HepG2 (cell line): ENCODE results near the gene ZNF22. TPM values are rescaled to one million over a fixed set of nuclear protein-coding genes. Genes with fewer than 3 reads are reported as not detected.

Source experiments
- RFXANK ChIP-seq: IDR thresholded peaks from 2 replicates; pipeline ENCODE4 v1.6.1; 2016
- TFAP4 ChIP-seq: sonication (generic); IDR thresholded peaks from 2 replicates; pipeline ENCODE4 v1.6.1; 2016; ENCODE audit warnings: low read depth, borderline replicate concordance
- ZBTB26 ChIP-seq: IDR thresholded peaks from 2 replicates; pipeline ENCODE4 v1.6.1; 2016; ENCODE audit warnings: missing compliant biosample characterization, missing genetic modification reagents, borderline replicate concordance
- ZBTB38 ChIP-seq: sonication (generic); formaldehyde crosslinking; IDR thresholded peaks from 2 replicates; pipeline ENCODE4 v1.5.1; 2020; ENCODE audit warnings: mild to moderate bottlenecking, missing genetic modification reagents
- ZNF660 ChIP-seq: sonication (generic); formaldehyde crosslinking; IDR thresholded peaks from 2 replicates; pipeline ENCODE4 v1.5.1; 2020; ENCODE audit warnings: mild to moderate bottlenecking, low read depth, missing genetic modification reagents, borderline replicate concordance
- ZNF776 ChIP-seq: sonication (generic); formaldehyde crosslinking; IDR thresholded peaks from 2 replicates; pipeline ENCODE4 v1.4.0; 2020; ENCODE audit warnings: mild to moderate bottlenecking, missing genetic modification reagents
- ZNF83 ChIP-seq: sonication (generic); formaldehyde crosslinking; IDR thresholded peaks from 2 replicates; pipeline ENCODE4 v1.4.0; 2020; ENCODE audit warnings: missing genetic modification reagents, mild to moderate bottlenecking, borderline replicate concordance
- polyA plus RNA-seq, 8 experiments: library from polyadenylated mRNA; depleted of rRNA in 3 of 8; stranded (reverse) in 7 of 8; unstranded in 1 of 8; fragments of >200 nt; fragmentation: Illumina TruSeq in 4 of 8; extraction: Trizol in 4 of 8; gene quantifications; 2 replicates each; pipeline versions ENCODE4 v1.2.1 to v1.2.3, GENCODE V29; 2011 to 2016; ENCODE audit warnings: low read depth in 4 of 8, missing spikeins in 1 of 8, mixed read lengths in 1 of 8; ENCODE audit not compliant: insufficient read depth in 1 of 8
- total RNA-seq, 5 experiments: library from RNA; depleted of rRNA; stranded (reverse); fragments of >200 nt; fragmentation: Illumina TruSeq; extraction: Trizol; gene quantifications; 2 replicates each; pipeline ENCODE4 v1.2.3, GENCODE V29; 2016; ENCODE audit warnings: low read depth in 1 of 5
- TF ChIP-seq, protein P1 (sequence below): sonication (generic); formaldehyde crosslinking; IDR thresholded peaks from one replicate; pipeline ENCODE4 v1.5.1; 2020; ENCODE audit warnings: mild to moderate bottlenecking, missing genetic modification reagents; ENCODE audit errors: not compliant biosample characterization
- TF ChIP-seq, protein P2 (sequence below): sonication (generic); formaldehyde crosslinking; IDR thresholded peaks from 2 replicates; pipeline ENCODE4 v1.5.0; 2020; ENCODE audit warnings: missing genetic modification reagents
- TF ChIP-seq, protein P3 (sequence below): sonication (generic); formaldehyde crosslinking; IDR thresholded peaks from 2 replicates; pipeline ENCODE4 v1.4.0; 2020; ENCODE audit warnings: low read depth, mild to moderate bottlenecking, missing genetic modification reagents

ZNF22 gene
- total and polyA plus RNA-seq, 2 of the 13 experiments (the other 11 are each of a cell fraction or from before 2014, with no cell fraction given) = 0.40 to 1.3 TPM

DNA sequence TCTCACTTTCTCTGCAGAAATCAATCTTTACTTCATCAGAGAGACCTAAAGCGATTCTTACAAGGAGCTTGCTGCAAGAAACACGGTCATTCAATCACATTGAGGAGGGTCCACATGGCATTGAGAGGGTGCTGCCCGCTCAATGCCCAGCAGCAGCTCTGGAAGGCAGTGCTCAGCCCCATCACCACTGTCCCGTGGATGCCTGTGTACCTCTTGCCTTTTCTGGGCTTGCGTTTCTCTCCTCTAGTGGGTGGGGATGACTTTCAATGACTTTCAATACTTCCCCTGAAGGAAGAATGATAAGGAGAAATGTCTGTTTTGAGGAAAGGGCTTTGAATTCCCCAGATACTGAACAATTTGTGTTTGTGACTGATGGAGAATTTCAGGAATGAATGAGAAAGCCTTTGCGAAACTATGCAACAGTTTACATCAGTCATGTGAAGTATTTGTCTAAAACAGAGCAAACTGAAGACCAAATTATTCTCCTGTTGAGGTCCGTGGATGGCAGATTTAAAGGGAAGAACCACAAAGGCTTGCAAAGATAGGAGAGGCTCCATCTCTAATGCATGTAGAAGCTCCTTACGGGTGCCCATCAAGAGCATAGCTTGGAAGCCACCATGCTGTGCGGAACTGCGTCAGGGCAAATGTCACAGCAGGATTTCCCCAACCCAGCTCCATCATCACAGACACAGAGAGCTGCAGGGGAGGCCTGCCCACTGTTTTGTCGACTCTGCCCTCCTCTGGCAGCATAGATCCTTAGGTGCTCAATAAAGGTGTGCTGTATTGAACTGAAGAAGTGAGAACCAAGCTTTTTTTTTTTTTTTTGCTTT is 6.6 kb upstream of the ZNF22 start (continued):
- TF ChIP-seq, protein P1, sequence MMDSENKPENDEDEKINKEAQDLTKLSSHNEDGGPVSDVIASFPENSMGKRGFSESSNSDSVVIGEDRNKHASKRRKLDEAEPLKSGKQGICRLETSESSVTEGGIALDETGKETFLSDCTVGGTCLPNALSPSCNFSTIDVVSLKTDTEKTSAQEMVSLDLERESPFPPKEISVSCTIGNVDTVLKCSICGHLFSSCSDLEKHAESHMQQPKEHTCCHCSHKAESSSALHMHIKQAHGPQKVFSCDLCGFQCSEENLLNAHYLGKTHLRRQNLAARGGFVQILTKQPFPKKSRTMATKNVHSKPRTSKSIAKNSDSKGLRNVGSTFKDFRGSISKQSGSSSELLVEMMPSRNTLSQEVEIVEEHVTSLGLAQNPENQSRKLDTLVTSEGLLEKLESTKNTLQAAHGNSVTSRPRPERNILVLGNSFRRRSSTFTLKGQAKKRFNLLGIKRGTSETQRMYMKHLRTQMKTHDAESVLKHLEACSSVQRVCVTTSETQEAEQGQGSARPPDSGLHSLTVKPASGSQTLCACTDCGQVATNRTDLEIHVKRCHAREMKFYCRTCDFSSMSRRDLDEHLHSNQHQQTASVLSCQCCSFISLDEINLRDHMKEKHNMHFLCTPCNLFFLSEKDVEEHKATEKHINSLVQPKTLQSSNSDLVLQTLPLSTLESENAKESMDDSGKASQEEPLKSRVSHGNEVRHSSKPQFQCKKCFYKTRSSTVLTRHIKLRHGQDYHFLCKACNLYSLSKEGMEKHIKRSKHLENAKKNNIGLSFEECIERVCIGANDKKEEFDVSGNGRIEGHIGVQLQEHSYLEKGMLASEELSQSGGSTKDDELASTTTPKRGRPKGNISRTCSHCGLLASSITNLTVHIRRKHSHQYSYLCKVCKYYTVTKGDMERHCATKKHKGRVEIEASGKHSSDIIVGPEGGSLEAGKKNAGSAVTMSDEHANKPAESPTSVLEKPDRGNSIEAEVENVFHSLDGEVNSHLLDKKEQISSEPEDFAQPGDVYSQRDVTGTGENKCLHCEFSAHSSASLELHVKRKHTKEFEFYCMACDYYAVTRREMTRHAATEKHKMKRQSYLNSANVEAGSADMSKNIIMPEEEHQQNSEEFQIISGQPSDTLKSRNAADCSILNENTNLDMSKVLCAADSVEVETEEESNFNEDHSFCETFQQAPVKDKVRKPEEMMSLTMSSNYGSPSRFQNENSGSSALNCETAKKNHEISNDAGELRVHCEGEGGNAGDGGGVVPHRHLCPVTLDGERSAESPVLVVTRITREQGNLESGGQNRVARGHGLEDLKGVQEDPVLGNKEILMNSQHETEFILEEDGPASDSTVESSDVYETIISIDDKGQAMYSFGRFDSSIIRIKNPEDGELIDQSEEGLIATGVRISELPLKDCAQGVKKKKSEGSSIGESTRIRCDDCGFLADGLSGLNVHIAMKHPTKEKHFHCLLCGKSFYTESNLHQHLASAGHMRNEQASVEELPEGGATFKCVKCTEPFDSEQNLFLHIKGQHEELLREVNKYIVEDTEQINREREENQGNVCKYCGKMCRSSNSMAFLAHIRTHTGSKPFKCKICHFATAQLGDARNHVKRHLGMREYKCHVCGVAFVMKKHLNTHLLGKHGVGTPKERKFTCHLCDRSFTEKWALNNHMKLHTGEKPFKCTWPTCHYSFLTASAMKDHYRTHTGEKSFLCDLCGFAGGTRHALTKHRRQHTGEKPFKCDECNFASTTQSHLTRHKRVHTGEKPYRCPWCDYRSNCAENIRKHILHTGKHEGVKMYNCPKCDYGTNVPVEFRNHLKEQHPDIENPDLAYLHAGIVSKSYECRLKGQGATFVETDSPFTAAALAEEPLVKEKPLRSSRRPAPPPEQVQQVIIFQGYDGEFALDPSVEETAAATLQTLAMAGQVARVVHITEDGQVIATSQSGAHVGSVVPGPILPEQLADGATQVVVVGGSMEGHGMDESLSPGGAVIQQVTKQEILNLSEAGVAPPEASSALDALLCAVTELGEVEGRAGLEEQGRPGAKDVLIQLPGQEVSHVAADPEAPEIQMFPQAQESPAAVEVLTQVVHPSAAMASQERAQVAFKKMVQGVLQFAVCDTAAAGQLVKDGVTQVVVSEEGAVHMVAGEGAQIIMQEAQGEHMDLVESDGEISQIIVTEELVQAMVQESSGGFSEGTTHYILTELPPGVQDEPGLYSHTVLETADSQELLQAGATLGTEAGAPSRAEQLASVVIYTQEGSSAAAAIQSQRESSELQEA (CRISPR knock-in tag) = no peak
- TF ChIP-seq RFXANK = no peak
- TF ChIP-seq, protein P2, sequence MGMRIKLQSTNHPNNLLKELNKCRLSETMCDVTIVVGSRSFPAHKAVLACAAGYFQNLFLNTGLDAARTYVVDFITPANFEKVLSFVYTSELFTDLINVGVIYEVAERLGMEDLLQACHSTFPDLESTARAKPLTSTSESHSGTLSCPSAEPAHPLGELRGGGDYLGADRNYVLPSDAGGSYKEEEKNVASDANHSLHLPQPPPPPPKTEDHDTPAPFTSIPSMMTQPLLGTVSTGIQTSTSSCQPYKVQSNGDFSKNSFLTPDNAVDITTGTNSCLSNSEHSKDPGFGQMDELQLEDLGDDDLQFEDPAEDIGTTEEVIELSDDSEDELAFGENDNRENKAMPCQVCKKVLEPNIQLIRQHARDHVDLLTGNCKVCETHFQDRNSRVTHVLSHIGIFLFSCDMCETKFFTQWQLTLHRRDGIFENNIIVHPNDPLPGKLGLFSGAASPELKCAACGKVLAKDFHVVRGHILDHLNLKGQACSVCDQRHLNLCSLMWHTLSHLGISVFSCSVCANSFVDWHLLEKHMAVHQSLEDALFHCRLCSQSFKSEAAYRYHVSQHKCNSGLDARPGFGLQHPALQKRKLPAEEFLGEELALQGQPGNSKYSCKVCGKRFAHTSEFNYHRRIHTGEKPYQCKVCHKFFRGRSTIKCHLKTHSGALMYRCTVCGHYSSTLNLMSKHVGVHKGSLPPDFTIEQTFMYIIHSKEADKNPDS = no peak
- TF ChIP-seq TFAP4 = no peak
- TF ChIP-seq ZNF83 = no peak
- no peak for TF ChIP-seq ZNF660
- TF ChIP-seq, protein P3, sequence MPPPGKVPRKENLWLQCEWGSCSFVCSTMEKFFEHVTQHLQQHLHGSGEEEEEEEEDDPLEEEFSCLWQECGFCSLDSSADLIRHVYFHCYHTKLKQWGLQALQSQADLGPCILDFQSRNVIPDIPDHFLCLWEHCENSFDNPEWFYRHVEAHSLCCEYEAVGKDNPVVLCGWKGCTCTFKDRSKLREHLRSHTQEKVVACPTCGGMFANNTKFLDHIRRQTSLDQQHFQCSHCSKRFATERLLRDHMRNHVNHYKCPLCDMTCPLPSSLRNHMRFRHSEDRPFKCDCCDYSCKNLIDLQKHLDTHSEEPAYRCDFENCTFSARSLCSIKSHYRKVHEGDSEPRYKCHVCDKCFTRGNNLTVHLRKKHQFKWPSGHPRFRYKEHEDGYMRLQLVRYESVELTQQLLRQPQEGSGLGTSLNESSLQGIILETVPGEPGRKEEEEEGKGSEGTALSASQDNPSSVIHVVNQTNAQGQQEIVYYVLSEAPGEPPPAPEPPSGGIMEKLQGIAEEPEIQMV (CRISPR knock-in tag) = no peak
- no peak for TF ChIP-seq ZNF776
- TF ChIP-seq ZBTB26 (CRISPR knock-in tag) = no peak
- TF ChIP-seq ZBTB38 (CRISPR knock-in tag) = peak; percentile 54; the same call in 1 of the 2 replicates
